Astrocyte (in vitro differentiated cells and primary cell): ENCODE results near the gene BAG3. TPM values are rescaled to one million over a fixed set of nuclear protein-coding genes. Genes with fewer than 3 reads are reported as not detected.

Experiments
- DNase-seq: peaks from one replicate; pipeline ENCODE4 v3.0.0-alpha.2; 2010; ENCODE audit warnings: low read depth
- FAIRE-seq: peaks from 2 replicates; lab custom pipeline; 2011; peaks lifted over from hg19 to GRCh38; lab: Jason Lieb, UNC
- H2AFZ ChIP-seq: 2 replicates; pipeline ENCODE4 v1.6.0; 2012; ENCODE audit warnings: low read depth, low read length, inconsistent platforms
- H3K27ac ChIP-seq: 2 replicates; pipeline ENCODE4 v1.5.1; 2011; ENCODE audit warnings: low read depth, low read length, inconsistent platforms
- H3K27me3 ChIP-seq: 2 replicates; pipeline ENCODE4 v1.6.0; 2011; ENCODE audit warnings: low read length, inconsistent platforms; ENCODE audit not compliant: insufficient read depth
- H3K36me3 ChIP-seq: 2 replicates; pipeline ENCODE4 v1.5.1; 2011; ENCODE audit warnings: low read length, inconsistent platforms; ENCODE audit not compliant: insufficient read depth
- H3K4me1 ChIP-seq: 2 replicates; pipeline ENCODE4 v1.5.1; 2011; ENCODE audit warnings: low read length, inconsistent platforms; ENCODE audit not compliant: insufficient read depth
- H3K4me2 ChIP-seq: 2 replicates; pipeline ENCODE4 v1.6.0; 2012; ENCODE audit warnings: low read length, inconsistent platforms
- H3K4me3 ChIP-seq: 2 replicates; pipeline ENCODE4 v1.5.1; 2011; ENCODE audit warnings: low read depth, mild to moderate bottlenecking, low read length, inconsistent platforms; ENCODE audit not compliant: insufficient read depth
- H3K79me2 ChIP-seq: 2 replicates; pipeline ENCODE4 v1.6.0; 2012; ENCODE audit warnings: mild to moderate bottlenecking, low read length, inconsistent platforms; ENCODE audit not compliant: insufficient read depth
- H3K9ac ChIP-seq: 2 replicates; pipeline ENCODE4 v1.6.0; 2012; ENCODE audit warnings: mild to moderate bottlenecking, low read length, inconsistent platforms
- H3K9me3 ChIP-seq: 2 replicates; pipeline ENCODE4 v1.5.1; 2012; ENCODE audit warnings: low read depth, mild to moderate bottlenecking, low read length, inconsistent platforms; ENCODE audit not compliant: insufficient read depth
- H4K20me1 ChIP-seq: 2 replicates; pipeline ENCODE4 v1.6.0; 2012; ENCODE audit warnings: low read length, inconsistent platforms; ENCODE audit not compliant: insufficient read depth
- H3K27ac Mint-ChIP-seq: one replicate; pipeline ENCODE4 v1.8.0; 2021; ENCODE audit warnings: mild to moderate bottlenecking, mixed read lengths; ENCODE audit not compliant: unreplicated experiment
- H3K27me3 Mint-ChIP-seq: one replicate; pipeline ENCODE4 v1.8.0; 2021; ENCODE audit warnings: low read depth, mixed read lengths; ENCODE audit not compliant: unreplicated experiment
- H3K36me3 Mint-ChIP-seq: one replicate; pipeline ENCODE4 v1.8.0; 2021; ENCODE audit warnings: low read depth, mixed read lengths; ENCODE audit not compliant: unreplicated experiment
- H3K4me1 Mint-ChIP-seq: one replicate; pipeline ENCODE4 v1.8.0; 2021; ENCODE audit warnings: low read depth, mixed read lengths; ENCODE audit not compliant: unreplicated experiment
- H3K4me3 Mint-ChIP-seq: one replicate; pipeline ENCODE4 v1.8.0; 2021; ENCODE audit warnings: mild to moderate bottlenecking, moderate library complexity, mixed read lengths; ENCODE audit not compliant: unreplicated experiment
- H3K9me3 Mint-ChIP-seq: one replicate; pipeline ENCODE4 v1.8.0; 2021; ENCODE audit warnings: mild to moderate bottlenecking, mixed read lengths; ENCODE audit not compliant: unreplicated experiment
- CTCF ChIP-seq: IDR thresholded peaks from 2 replicates; pipeline ENCODE4 v1.5.1; 2011; ENCODE audit warnings: low read depth, mild to moderate bottlenecking, inconsistent platforms, low read length, moderate library complexity; ENCODE audit not compliant: insufficient read depth
- EZH2 ChIP-seq: IDR thresholded peaks from 2 replicates; pipeline ENCODE4 v1.6.1; 2012; ENCODE audit warnings: mild to moderate bottlenecking, low read length, inconsistent platforms; ENCODE audit not compliant: insufficient read depth
- total RNA-seq: library from RNA; stranded (reverse); gene quantifications from 2 replicates; pipeline ENCODE4 v1.2.1, GENCODE V29; 2021

Gene BAG3
- total RNA-seq, 1 donor from 2014 or later: 71.6 TPM

GRCh38 chr10:119680050-119680449 is 28.9 kb downstream of the BAG3 start:
- Histone ChIP-seq H3K4me2 (peak overlapping the region; percentile 74), H3K27ac (peak overlapping the region; percentile 66), H4K20me1 (peaks cover 29% of the 10 kb centered on the region), H3K4me1 (peaks cover 44% of the 10 kb centered on the region), H3K79me2 (peaks cover 18% of the 10 kb centered on the region), H3K36me3 (peaks cover 16% of the 10 kb centered on the region), H3K9ac (peak overlapping the region; percentile 8), H3K9me3 (no peaks in the 10 kb centered on the region), H3K27me3 (no peaks in the 10 kb centered on the region), H2AFZ (no peak overlapping the region), H3K4me3 (peak overlapping the region; percentile 15)
- TF ChIP-seq EZH2 (no peak), CTCF (no peak)
- peak; percentile 96 for FAIRE-seq
- DNase-seq: peak; percentile 78
- Mint-ChIP-seq H3K36me3 (peaks cover 13% of the 10 kb centered on the region), H3K9me3 (no peaks in the 10 kb centered on the region), H3K4me3 (no peak overlapping the region), H3K27me3 (no peaks in the 10 kb centered on the region), H3K27ac (peak overlapping the region; percentile 85), H3K4me1 (peaks cover 19% of the 10 kb centered on the region)

- no peak overlapping the region for H2AFZ ChIP-seq
- Mint-ChIP-seq H3K27me3 (no peaks in the 10 kb centered on the region), H3K4me3 (no peak overlapping the region), H3K9me3 (no peaks in the 10 kb centered on the region), H3K27ac (no peak overlapping the region), H3K36me3 (peaks cover 13% of the 10 kb centered on the region), H3K4me1 (peaks cover 19% of the 10 kb centered on the region)
- peaks cover 14% of the 10 kb centered on the region for H3K79me2 ChIP-seq
- no peaks in the 10 kb centered on the region for H3K9me3 ChIP-seq
- no peaks in the 10 kb centered on the region for H3K27me3 ChIP-seq
- peaks cover 24% of the 10 kb centered on the region for H4K20me1 ChIP-seq
- DNase-seq (peak; percentile 51), FAIRE-seq (no peak)
- peaks cover 39% of the 10 kb centered on the region for H3K4me1 ChIP-seq
- peaks cover 16% of the 10 kb centered on the region for H3K36me3 ChIP-seq
- H3K9ac ChIP-seq: peak overlapping the region; percentile 14
- H3K27ac ChIP-seq: peak overlapping the region; percentile 66
- H3K4me3 ChIP-seq: peak overlapping the region; percentile 15
- TF ChIP-seq EZH2 (no peak), CTCF (no peak)
- H3K4me2 ChIP-seq: peak overlapping the region; percentile 74
Measured at GRCh38 chr10:119680650-119681081, 29.5 kb downstream of the BAG3 start.

GRCh38 chr10:119686465-119687191 is 35.4 kb downstream of the BAG3 start:
- peak overlapping the region; percentile 84 for H3K27ac Mint-ChIP-seq
- H3K9me3 Mint-ChIP-seq: no peaks in the 10 kb centered on the region
- TF ChIP-seq EZH2: no peak
- TF ChIP-seq CTCF: peak; percentile 70
- H3K9me3 ChIP-seq: no peaks in the 10 kb centered on the region
- H2AFZ ChIP-seq: peak overlapping the region; percentile 57
- no peaks in the 10 kb centered on the region for H4K20me1 ChIP-seq
- peak overlapping the region; percentile 73 for H3K9ac ChIP-seq
- no peaks in the 10 kb centered on the region for H3K27me3 ChIP-seq
- H3K79me2 ChIP-seq: no peaks in the 10 kb centered on the region
- H3K36me3 Mint-ChIP-seq: no peaks in the 10 kb centered on the region
- H3K36me3 ChIP-seq: no peaks in the 10 kb centered on the region
- FAIRE-seq: no peak
- peaks cover 20% of the 10 kb centered on the region for H3K4me1 ChIP-seq
- peaks cover 6% of the 10 kb centered on the region for H3K27me3 Mint-ChIP-seq
- H3K4me3 Mint-ChIP-seq: peak overlapping the region; percentile 71
- DNase-seq: peak; percentile 93
- H3K4me3 ChIP-seq: peak overlapping the region; percentile 35
- H3K4me1 Mint-ChIP-seq: peaks cover 20% of the 10 kb centered on the region
- H3K27ac ChIP-seq: peak overlapping the region; percentile 85
- peak overlapping the region; percentile 87 for H3K4me2 ChIP-seq
